ENCODE measurements around the gene MESD. TPM values are rescaled to one million over a fixed set of nuclear protein-coding genes. Genes with fewer than 3 reads are reported as not detected.

Gene MESD
- total and polyA plus RNA-seq, 7 donors, result 4.6 to 9.4 (median 7.0) TPM

DNA sequence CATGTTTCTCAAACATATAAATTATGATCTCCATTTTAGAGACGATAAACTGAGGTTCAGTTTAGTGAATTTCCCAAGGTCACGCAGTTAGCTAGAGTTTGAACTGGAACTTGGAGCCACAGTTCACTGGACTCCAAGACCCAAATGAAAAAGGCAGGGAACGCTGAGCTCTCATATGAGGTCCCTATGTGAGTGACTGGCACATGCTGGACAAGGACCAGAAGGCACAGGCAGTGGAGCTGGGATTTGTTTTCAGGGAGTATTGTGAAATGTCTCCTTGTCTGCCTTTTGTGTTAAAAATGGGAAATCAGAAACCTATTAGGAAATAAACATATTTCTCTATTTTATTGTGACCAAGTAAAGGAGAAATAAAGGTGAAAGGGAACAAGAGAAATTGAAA is 63.5 kb downstream of the MESD start:
- TF ChIP-seq, protein P1, sequence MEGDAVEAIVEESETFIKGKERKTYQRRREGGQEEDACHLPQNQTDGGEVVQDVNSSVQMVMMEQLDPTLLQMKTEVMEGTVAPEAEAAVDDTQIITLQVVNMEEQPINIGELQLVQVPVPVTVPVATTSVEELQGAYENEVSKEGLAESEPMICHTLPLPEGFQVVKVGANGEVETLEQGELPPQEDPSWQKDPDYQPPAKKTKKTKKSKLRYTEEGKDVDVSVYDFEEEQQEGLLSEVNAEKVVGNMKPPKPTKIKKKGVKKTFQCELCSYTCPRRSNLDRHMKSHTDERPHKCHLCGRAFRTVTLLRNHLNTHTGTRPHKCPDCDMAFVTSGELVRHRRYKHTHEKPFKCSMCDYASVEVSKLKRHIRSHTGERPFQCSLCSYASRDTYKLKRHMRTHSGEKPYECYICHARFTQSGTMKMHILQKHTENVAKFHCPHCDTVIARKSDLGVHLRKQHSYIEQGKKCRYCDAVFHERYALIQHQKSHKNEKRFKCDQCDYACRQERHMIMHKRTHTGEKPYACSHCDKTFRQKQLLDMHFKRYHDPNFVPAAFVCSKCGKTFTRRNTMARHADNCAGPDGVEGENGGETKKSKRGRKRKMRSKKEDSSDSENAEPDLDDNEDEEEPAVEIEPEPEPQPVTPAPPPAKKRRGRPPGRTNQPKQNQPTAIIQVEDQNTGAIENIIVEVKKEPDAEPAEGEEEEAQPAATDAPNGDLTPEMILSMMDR (IDR thresholded peaks at IDR 0.05), result no peak
- no peak overlapping the region for H3K4me3 ChIP-seq
- no peaks in the 10 kb centered on the region for H3K9me3 ChIP-seq
- H3K36me3 ChIP-seq (ENCODE audit: insufficient read depth in 1 of 2, low read depth in 1 of 2), result no peaks in the 10 kb centered on the region
- ATAC-seq (peak in 3 of 4 donors; percentile 44 to 71 (median 50)), DNase-seq (no peak)
- peak overlapping the region; percentile 43 for H3K27ac ChIP-seq
- intact Hi-C loops (cut with DNase I), result no loop called here
- H3K4me1 ChIP-seq, result no peaks in the 10 kb centered on the region
- H3K27me3 ChIP-seq (ENCODE audit: insufficient read depth in 3 of 3, low read length in 2 of 3), result no peaks in the 10 kb centered on the region
- WGBS, 3 donors, result 53 to 76% (median 54%) methylated on average over 3 of the region's 3 CpGs

DNA sequence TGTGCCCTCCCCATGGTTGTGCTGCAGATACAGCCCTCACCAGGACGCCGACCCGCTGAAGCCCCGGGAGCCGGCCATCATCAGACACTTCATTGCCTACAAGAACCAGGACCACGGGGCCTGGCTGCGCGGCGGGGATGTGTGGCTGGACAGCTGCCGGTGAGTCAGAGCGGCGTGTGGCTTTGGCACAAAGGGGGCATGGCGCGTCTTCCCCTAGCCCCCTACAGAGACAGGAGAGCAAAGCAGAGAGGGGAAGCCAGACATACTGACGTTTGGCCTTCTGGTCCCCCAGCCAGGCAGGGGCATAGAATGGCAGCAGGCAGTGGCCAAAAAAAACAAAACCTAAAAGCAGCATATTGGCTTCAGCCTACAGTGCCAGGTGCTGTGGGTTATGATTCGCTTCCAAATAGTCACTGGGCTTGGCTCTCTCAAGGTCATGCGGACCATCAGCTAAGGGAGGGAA is 64.0 kb downstream of the MESD start:
- intact Hi-C loops (cut with DNase I), result no loop called here
- peak in 1 of 2 donors; percentile 35 for DNase-seq

DNA sequence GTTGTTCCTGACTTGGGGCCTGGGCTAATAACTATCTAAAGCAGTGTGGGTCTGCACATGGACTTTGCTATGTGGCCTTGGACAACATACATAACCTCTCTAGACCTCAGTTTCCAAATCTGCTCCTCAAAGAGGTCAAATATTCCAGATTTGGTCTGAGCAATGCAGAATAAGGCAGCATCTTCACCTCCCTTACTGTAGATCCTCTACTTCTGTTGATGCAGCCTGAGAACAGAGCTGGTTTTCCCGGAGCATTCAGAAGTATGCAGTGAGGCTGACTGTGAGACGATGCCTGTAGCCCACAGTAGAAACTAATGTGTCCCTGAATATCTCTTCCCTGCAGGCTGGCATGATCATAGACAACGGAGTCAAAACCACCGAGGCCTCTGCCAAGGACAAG is 65.3 kb downstream of the MESD start:
- 77 to 92% (median 90%) methylated on average over 4 of the region's 4 CpGs for WGBS, 3 donors
- no peaks in the 10 kb centered on the region for H3K4me1 ChIP-seq
- H3K9me3 ChIP-seq, result no peaks in the 10 kb centered on the region
- DNase-seq (no peak), ATAC-seq (no peak)
- TF ChIP-seq, protein P1 (IDR thresholded peaks at IDR 0.05), result no peak
- no peaks in the 10 kb centered on the region for H3K27me3 ChIP-seq (ENCODE audit: insufficient read depth in 3 of 3, low read length in 2 of 3)
- no peak overlapping the region for H3K27ac ChIP-seq
- H3K36me3 ChIP-seq (ENCODE audit: insufficient read depth in 1 of 2, low read depth in 1 of 2), result no peaks in the 10 kb centered on the region
- intact Hi-C loops (cut with DNase I), result no loop called here
- no peak overlapping the region for H3K4me3 ChIP-seq

More for the DNA sequence above, 64.0 kb downstream of the MESD start:
- H3K27me3 ChIP-seq (ENCODE audit: insufficient read depth in 3 of 3, low read length in 2 of 3), result no peaks in the 10 kb centered on the region
- peak overlapping the region; percentile 43 for H3K27ac ChIP-seq
- no peaks in the 10 kb centered on the region for H3K9me3 ChIP-seq
- H3K4me1 ChIP-seq, result no peaks in the 10 kb centered on the region
- no peaks in the 10 kb centered on the region for H3K36me3 ChIP-seq (ENCODE audit: insufficient read depth in 1 of 2, low read depth in 1 of 2)
- WGBS, 3 donors, result 44 to 60% (median 48%) methylated on average over 17 of the region's 17 CpGs
- no peak overlapping the region for H3K4me3 ChIP-seq
- peak; percentile 82 to 94 (median 88) for ATAC-seq
- TF ChIP-seq, protein P1 (IDR thresholded peaks at IDR 0.05), result no peak

DNA sequence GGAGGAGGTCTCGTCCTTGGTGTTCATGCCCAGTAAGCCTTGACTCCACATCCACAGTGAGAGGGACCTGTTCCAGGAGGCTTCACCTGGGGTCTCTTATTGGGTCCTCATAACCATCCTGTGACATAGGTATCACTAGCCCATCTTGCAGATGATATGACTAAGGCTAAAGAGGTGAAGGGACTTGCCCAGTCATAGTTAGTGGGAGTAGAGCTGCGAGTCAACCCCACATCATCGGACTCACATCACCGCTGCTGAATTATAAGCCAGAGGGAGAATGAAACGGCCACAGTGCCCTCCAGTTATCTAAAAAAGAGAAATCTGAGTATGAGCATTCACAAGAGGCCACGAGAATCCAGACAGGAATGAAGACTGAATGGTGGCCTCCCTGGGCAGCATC is 66.0 kb downstream of the MESD start:
- Histone ChIP-seq H3K27me3 (ENCODE audit: insufficient read depth in 3 of 3, low read length in 2 of 3) (no peaks in the 10 kb centered on the region), H3K4me1 (no peaks in the 10 kb centered on the region), H3K36me3 (ENCODE audit: insufficient read depth in 1 of 2, low read depth in 1 of 2) (no peaks in the 10 kb centered on the region), H3K27ac (no peak overlapping the region), H3K4me3 (no peak overlapping the region), H3K9me3 (no peaks in the 10 kb centered on the region)
- ATAC-seq, result no peak
- DNase-seq, result no peak
- TF ChIP-seq, protein P1 (IDR thresholded peaks at IDR 0.05), result no peak
- 96 to 98% (median 96%) methylated on average over 6 of the region's 6 CpGs for WGBS, 3 donors
- intact Hi-C loops (cut with DNase I), result no loop called here

DNA sequence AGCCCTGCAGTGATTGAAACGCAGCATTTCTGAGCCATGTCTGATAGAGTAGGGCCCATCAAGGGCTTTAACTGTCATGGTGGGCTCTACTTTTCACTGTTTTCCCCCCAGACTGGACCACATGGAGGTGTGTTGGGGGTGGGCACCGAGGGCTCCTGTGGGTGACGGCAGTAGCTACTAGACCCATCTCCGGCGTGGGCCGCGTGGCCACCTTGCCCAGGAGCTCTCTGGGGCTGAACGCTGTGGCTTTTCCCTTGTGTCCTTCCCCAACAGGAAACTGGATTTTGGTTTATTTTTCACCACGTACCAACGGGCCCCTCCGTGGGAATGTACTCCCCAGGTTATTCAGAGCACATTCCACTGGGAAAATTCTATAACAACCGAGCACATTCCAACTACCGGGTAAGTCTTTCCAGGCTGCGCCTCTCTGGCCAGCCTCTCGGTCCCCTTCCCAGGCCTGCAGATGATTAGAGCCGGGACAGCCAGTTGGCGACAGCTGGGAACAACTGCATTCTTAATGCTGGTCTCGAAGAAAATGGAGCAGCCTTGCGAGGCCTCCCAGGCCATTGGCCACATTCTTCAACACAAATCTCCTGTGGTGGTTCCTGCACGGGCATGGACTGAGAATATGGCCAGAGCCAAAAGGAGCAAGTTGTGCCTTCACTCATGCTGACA is 67.7 kb downstream of the MESD start:
- no peaks in the 10 kb centered on the region for H3K36me3 ChIP-seq (ENCODE audit: insufficient read depth in 1 of 2, low read depth in 1 of 2)
- H3K9me3 ChIP-seq, result no peaks in the 10 kb centered on the region
- no peak overlapping the region for H3K4me3 ChIP-seq
- 77 to 82% (median 79%) methylated on average over 20 of the region's 20 CpGs for WGBS, 3 donors
- DNase-seq (no peak), ATAC-seq (no peak)
- no peak overlapping the region for H3K27ac ChIP-seq
- TF ChIP-seq, protein P1 (IDR thresholded peaks at IDR 0.05), result no peak
- H3K4me1 ChIP-seq, result no peaks in the 10 kb centered on the region
- H3K27me3 ChIP-seq (ENCODE audit: insufficient read depth in 3 of 3, low read length in 2 of 3), result no peaks in the 10 kb centered on the region
- intact Hi-C loops (cut with DNase I), result no loop called here
